Neural progenitor cell (in vitro differentiated cells): ENCODE results near the gene RHOF.

Experiments used
- EZH2phosphoT487 ChIP-seq: fragments of 200-600 bp; sonication (generic); IDR thresholded peaks from 2 replicates; pipeline ENCODE4 v1.6.1; 2017; ENCODE audit warnings: antibody characterized with exemption
- TF ChIP-seq, protein P1 (sequence below): fragments of 200-600 bp; sonication (generic); IDR thresholded peaks from 2 replicates; pipeline ENCODE4 v1.5.1; 2017; ENCODE audit warnings: antibody characterized with exemption, mild to moderate bottlenecking

DNA sequence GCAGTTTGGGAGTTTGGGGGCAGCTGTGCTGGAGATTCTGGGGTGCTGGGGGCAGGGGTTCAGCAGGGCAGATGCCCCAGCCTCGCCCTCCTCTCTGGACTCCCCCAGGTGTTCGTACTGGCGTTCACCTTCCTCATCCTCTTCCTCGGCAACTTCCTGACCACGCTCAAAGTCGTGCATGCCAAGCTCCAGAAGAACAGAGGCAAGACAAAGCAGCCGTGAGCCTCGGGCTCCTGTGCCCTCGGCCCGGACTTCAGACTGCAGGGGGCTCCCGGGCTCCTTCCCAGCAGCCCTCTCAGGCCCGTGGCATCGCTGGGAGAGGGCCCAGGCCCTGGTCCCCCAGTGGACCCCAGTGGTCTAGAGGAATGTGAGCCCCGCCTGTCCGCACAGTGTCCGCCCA is 18.0 kb downstream of the RHOF start:
- TF ChIP-seq, protein P1, sequence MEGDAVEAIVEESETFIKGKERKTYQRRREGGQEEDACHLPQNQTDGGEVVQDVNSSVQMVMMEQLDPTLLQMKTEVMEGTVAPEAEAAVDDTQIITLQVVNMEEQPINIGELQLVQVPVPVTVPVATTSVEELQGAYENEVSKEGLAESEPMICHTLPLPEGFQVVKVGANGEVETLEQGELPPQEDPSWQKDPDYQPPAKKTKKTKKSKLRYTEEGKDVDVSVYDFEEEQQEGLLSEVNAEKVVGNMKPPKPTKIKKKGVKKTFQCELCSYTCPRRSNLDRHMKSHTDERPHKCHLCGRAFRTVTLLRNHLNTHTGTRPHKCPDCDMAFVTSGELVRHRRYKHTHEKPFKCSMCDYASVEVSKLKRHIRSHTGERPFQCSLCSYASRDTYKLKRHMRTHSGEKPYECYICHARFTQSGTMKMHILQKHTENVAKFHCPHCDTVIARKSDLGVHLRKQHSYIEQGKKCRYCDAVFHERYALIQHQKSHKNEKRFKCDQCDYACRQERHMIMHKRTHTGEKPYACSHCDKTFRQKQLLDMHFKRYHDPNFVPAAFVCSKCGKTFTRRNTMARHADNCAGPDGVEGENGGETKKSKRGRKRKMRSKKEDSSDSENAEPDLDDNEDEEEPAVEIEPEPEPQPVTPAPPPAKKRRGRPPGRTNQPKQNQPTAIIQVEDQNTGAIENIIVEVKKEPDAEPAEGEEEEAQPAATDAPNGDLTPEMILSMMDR: no peak
- TF ChIP-seq EZH2phosphoT487: no peak
